ENCODE results near the gene KANSL1L.

DNA sequence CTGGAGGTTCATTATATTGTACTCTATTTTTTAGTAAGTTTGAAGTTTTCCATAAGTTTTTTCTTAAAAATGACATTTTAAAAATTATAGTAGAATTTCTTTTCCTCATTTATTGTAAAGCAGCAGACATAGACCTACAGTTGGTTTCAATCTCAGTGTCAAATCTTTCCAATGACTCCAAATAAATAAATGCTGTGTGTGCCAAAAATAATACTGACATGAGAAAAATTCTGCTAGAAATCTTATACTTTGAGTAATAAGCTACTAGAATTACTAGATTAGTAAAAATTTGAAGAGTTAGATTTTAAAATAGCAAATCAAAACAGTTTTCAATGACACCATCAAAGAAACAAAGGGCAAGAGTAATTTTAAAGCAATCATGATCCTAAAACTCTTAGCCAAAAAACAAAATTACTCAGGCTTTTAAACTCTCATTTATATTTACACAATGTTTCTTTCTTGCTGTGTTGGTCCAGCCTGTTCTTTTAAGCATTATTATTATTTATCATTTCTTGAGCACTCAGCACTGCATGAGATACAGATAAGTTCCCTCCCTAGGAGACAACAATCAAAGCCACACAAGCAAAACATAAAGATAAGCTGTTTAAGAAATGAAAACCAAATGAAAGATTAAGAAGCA lies 8.3 kb upstream of the KANSL1L start:
- TF ChIP-seq REST (IDR thresholded peaks at IDR 0.05; ENCODE audit: insufficient replicate concordance, low read depth) (no peak), CTCF (IDR thresholded peaks at IDR 0.05; ENCODE audit: insufficient read depth, low read length) (no peak), POLR2AphosphoS5 (IDR thresholded peaks at IDR 0.05; ENCODE audit: low read depth) (no peak), SPI1 (IDR thresholded peaks at IDR 0.05; ENCODE audit: borderline replicate concordance, low read depth) (no peak), GABPA (IDR thresholded peaks at IDR 0.05; ENCODE audit: low read depth) (no peak)
